HCT116 (cell line): ENCODE data around the gene MEP1A. TPM values are rescaled to one million over a fixed set of nuclear protein-coding genes. Genes with fewer than 3 reads are reported as not detected.

Experiments used
- ATAC-seq: fragments of 200-7000 bp; cut with Tn5 transposase; 2 replicates; pipeline ENCODE4 v1.9.1; 2020; ENCODE audit warnings: mild to moderate bottlenecking, moderate library complexity
- BruUV-seq: library from RNA; stranded (reverse); fragments of 400-500 nt; replicated peaks from 2 replicates; lab custom pipeline; 2021; lab: Mats Ljungman, UMichigan
- CTCF ChIA-PET: fragments of 300-600 bp; sonication (Branson Sonifier 250); formaldehyde crosslinking; loops from one replicate; lab custom pipeline; 2021; ENCODE audit warnings: antibody characterized with exemption; lab: Charles Lee
- POLR2A ChIA-PET: fragments of 300-600, 350-600 bp; sonication (Branson Sonifier 250); formaldehyde crosslinking; loops from one replicate; lab custom pipeline; 2021; ENCODE audit warnings: antibody characterized with exemption; lab: Charles Lee
- RAD21 ChIA-PET, 2 experiments: fragments of 300-600 bp; sonication (Branson Sonifier 250); formaldehyde crosslinking; loops; one replicate each; lab custom pipeline; 2023; ENCODE audit warnings: low total read pairs in 2 of 2; ENCODE audit not compliant: uncharacterized antibody in 2 of 2, unreplicated experiment in 2 of 2, low non-redundant PET in 1 of 2; lab: Charles Lee
- DNase-seq: peaks from one replicate; pipeline ENCODE4 v3.0.0-alpha.2; 2010; ENCODE audit warnings: low read depth, low spot score
- H2AFZ ChIP-seq: fragments of 200-600 bp; shearing (Covaris generic), sonication (generic); 2 replicates; pipeline ENCODE4 v1.6.1; 2017; ENCODE audit warnings: low read depth, mixed run types, mixed read lengths, antibody characterized with exemption, low read length; ENCODE audit not compliant: poor library complexity, severe bottlenecking
- H3K27ac ChIP-seq: 2 replicates; pipeline ENCODE4 v1.5.1; 2012; ENCODE audit warnings: low read depth, low read length
- H3K27me3 ChIP-seq: fragments of 200-600 bp; sonication (generic); 2 replicates; pipeline ENCODE4 v1.6.1; 2016; ENCODE audit warnings: mixed run types, low read length, mixed read lengths; ENCODE audit not compliant: insufficient read depth
- H3K36me3 ChIP-seq, 2 experiments: fragments of 200-500 bp in 1 of 2; fragments of 200-600 bp in 1 of 2; sonication (Bioruptor generic) in 1 of 2; sonication (generic) in 1 of 2; 2 replicates each; pipeline versions ENCODE4 v1.5.1 to v1.6.1; 2014 to 2016; ENCODE audit warnings: low read length in 2 of 2, inconsistent platforms in 1 of 2, mixed read lengths in 1 of 2, mixed run types in 1 of 2; ENCODE audit not compliant: insufficient read depth in 2 of 2, control insufficient read depth in 1 of 2
- H3K4me1 ChIP-seq, 2 experiments: fragments of 200-600 bp in 1 of 2; sonication (generic) in 1 of 2; 2 replicates each; pipeline versions ENCODE4 v1.5.1 to v1.6.1; 2012 to 2017; ENCODE audit warnings: low read length in 2 of 2, inconsistent platforms in 1 of 2, mild to moderate bottlenecking in 1 of 2, mixed read lengths in 1 of 2, mixed run types in 1 of 2, moderate library complexity in 1 of 2; ENCODE audit not compliant: insufficient read depth in 2 of 2, control insufficient read depth in 1 of 2
- H3K4me2 ChIP-seq: fragments of 200-600 bp; sonication (generic); 2 replicates; pipeline ENCODE4 v1.6.1; 2017; ENCODE audit warnings: mixed run types, low read length, mixed read lengths
- H3K4me3 ChIP-seq, 2 experiments: fragments of 200-600 bp in 1 of 2; sonication (generic) in 1 of 2; replicated peaks in 1 of 2; 2 replicates each; pipeline ENCODE4 v1.5.1; 2011 to 2016; ENCODE audit warnings: low read length in 2 of 2, control low read depth in 1 of 2, low read depth in 1 of 2, mild to moderate bottlenecking in 1 of 2, mixed read lengths in 1 of 2, mixed run types in 1 of 2
- H3K79me2 ChIP-seq: fragments of 200-600 bp; sonication (generic); 2 replicates; pipeline ENCODE4 v1.6.1; 2017; ENCODE audit warnings: mild to moderate bottlenecking, mixed run types, low read length, moderate library complexity, mixed read lengths; ENCODE audit not compliant: insufficient read depth
- H3K9ac ChIP-seq: fragments of 200-600 bp; sonication (generic); 2 replicates; pipeline ENCODE4 v1.6.1; 2016; ENCODE audit warnings: low read length, mixed read lengths
- H3K9me2 ChIP-seq: fragments of 200-600 bp; sonication (generic), shearing (Covaris generic); 2 replicates; pipeline ENCODE4 v1.6.1; 2017; ENCODE audit warnings: mixed run types, mild to moderate bottlenecking, moderate library complexity; ENCODE audit not compliant: insufficient read depth
- H3K9me3 ChIP-seq, 2 experiments: fragments of 200-500 bp in 1 of 2; fragments of 200-600 bp in 1 of 2; sonication (Bioruptor generic) in 1 of 2; sonication (generic) in 1 of 2; 2 replicates each; pipeline ENCODE4 v1.6.1; 2014 to 2017; ENCODE audit warnings: low read length in 2 of 2, mixed read lengths in 2 of 2, inconsistent platforms in 1 of 2, low read depth in 1 of 2, mild to moderate bottlenecking in 1 of 2, mixed run types in 1 of 2, moderate library complexity in 1 of 2; ENCODE audit not compliant: control insufficient read depth in 1 of 2, insufficient read depth in 1 of 2
- H4K20me1 ChIP-seq: fragments of 200-600 bp; sonication (generic), shearing (Covaris generic); 2 replicates; pipeline ENCODE4 v1.6.1; 2017; ENCODE audit warnings: mixed run types, mild to moderate bottlenecking, moderate library complexity; ENCODE audit not compliant: insufficient read depth
- CBX3 ChIP-seq: IDR thresholded peaks from 2 replicates; pipeline ENCODE4 v1.6.1; 2012; ENCODE audit warnings: low read depth
- CEBPB ChIP-seq: IDR thresholded peaks from 2 replicates; pipeline ENCODE4 v1.6.1; 2012; ENCODE audit warnings: low read depth
- EGR1 ChIP-seq: IDR thresholded peaks from 2 replicates; pipeline ENCODE4 v1.6.1; 2012; ENCODE audit warnings: low read depth
- EZH2 ChIP-seq: fragments of 200-600 bp; sonication (generic); IDR thresholded peaks from 2 replicates; pipeline ENCODE4 v1.6.1; 2017; ENCODE audit warnings: antibody characterized with exemption, mixed run types
- EZH2phosphoT487 ChIP-seq: fragments of 200-600 bp; IDR thresholded peaks from 2 replicates; pipeline ENCODE4 v1.6.1; 2018; ENCODE audit warnings: antibody characterized with exemption, borderline replicate concordance
- FOSL1 ChIP-seq: IDR thresholded peaks from 2 replicates; pipeline ENCODE4 v1.6.1; 2012; ENCODE audit warnings: low read depth
- MAX ChIP-seq: IDR thresholded peaks from 2 replicates; pipeline ENCODE4 v1.6.1; 2012
- POLR2A ChIP-seq: IDR thresholded peaks from 2 replicates; pipeline ENCODE4 v1.7.0; 2011; ENCODE audit warnings: borderline replicate concordance; ENCODE audit not compliant: insufficient read depth, insufficient read length; ENCODE audit errors: extremely low read depth
- POLR2AphosphoS5 ChIP-seq: IDR thresholded peaks from 2 replicates; pipeline ENCODE4 v1.6.1; 2011; ENCODE audit warnings: mild to moderate bottlenecking, low read depth, low read length, moderate library complexity
- RAD21 ChIP-seq: IDR thresholded peaks from 2 replicates; pipeline ENCODE4 v1.6.1; 2012; ENCODE audit warnings: low read depth, mild to moderate bottlenecking
- REST ChIP-seq: IDR thresholded peaks from 2 replicates; pipeline ENCODE4 v1.6.1; 2012; ENCODE audit warnings: low read depth
- SIN3A ChIP-seq: IDR thresholded peaks from 2 replicates; pipeline ENCODE4 v1.6.1; 2012; ENCODE audit warnings: low read depth
- YY1 ChIP-seq: IDR thresholded peaks from 2 replicates; pipeline ENCODE4 v1.6.1; 2011; ENCODE audit warnings: low read length, low read depth, moderate library complexity, mild to moderate bottlenecking; ENCODE audit not compliant: insufficient replicate concordance; ENCODE audit errors: extremely low read depth
- ZFX ChIP-seq: fragments of 450-650 bp; IDR thresholded peaks from 2 replicates; pipeline ENCODE4 v1.6.1; 2017
- intact Hi-C: fragments of 100-400 bp; cut with micrococcal nuclease; formaldehyde crosslinking; loops from 2 replicates; pipeline ENCODE4 v1.10.0; 2022
- total RNA-seq: library from RNA; stranded (reverse); gene quantifications from one replicate; pipeline ENCODE4 v1.2.1, GENCODE V29; 2021; ENCODE audit not compliant: unreplicated experiment
- TF ChIP-seq, protein P1 (sequence below): IDR thresholded peaks from 2 replicates; pipeline ENCODE4 v1.6.1; 2012
- TF ChIP-seq, protein P2 (sequence below), 3 experiments: fragments of 200-600 bp in 1 of 3; sonication (generic) in 1 of 3; IDR thresholded peaks in 2 of 3; conservative IDR thresholded peaks in 1 of 3; 2 replicates each; pipeline ENCODE4 v1.5.1; 2012 to 2017; ENCODE audit warnings: low read depth in 2 of 3, low read length in 2 of 3, antibody characterized with exemption in 1 of 3, borderline replicate concordance in 1 of 3, control low read depth in 1 of 3, mild to moderate bottlenecking in 1 of 3, mixed read lengths in 1 of 3, mixed run types in 1 of 3, moderate library complexity in 1 of 3; ENCODE audit not compliant: insufficient read depth in 1 of 3

Gene MEP1A
- total RNA-seq, 1 experiment from 2014 or later, result not detected

- Histone ChIP-seq H3K9ac (no peak overlapping the region), H3K4me3 (no peak overlapping the region), H3K4me1 (no peaks in the 10 kb centered on the region), H3K9me2 (no peaks in the 10 kb centered on the region), H3K27me3 (no peaks in the 10 kb centered on the region), H4K20me1 (no peaks in the 10 kb centered on the region), H2AFZ (no peak overlapping the region), H3K4me2 (no peak overlapping the region), H3K27ac (no peak overlapping the region), H3K9me3 (no peaks in the 10 kb centered on the region), H3K79me2 (no peaks in the 10 kb centered on the region), H3K36me3 (no peaks in the 10 kb centered on the region)
- no peak for DNase-seq
- intact Hi-C loops, result no loop called here
- ATAC-seq, result no peak
- POLR2A ChIA-PET, result no interaction called here
- RAD21 ChIA-PET, result no interaction called here
- TF ChIP-seq ZFX, result no peak
- no peak for TF ChIP-seq FOSL1
- no peak for TF ChIP-seq EGR1
- TF ChIP-seq YY1, result no peak
- TF ChIP-seq EZH2, result no peak
- TF ChIP-seq POLR2A, result no peak
- TF ChIP-seq, protein P1, sequence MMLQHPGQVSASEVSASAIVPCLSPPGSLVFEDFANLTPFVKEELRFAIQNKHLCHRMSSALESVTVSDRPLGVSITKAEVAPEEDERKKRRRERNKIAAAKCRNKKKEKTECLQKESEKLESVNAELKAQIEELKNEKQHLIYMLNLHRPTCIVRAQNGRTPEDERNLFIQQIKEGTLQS, result no peak
- TF ChIP-seq EZH2phosphoT487, result no peak
- TF ChIP-seq CBX3, result no peak
- TF ChIP-seq REST, result no peak
- TF ChIP-seq CEBPB, result no peak
- no peak for TF ChIP-seq RAD21
- TF ChIP-seq MAX, result no peak
- TF ChIP-seq SIN3A, result no peak
- no peak for TF ChIP-seq POLR2AphosphoS5
- TF ChIP-seq, protein P2, sequence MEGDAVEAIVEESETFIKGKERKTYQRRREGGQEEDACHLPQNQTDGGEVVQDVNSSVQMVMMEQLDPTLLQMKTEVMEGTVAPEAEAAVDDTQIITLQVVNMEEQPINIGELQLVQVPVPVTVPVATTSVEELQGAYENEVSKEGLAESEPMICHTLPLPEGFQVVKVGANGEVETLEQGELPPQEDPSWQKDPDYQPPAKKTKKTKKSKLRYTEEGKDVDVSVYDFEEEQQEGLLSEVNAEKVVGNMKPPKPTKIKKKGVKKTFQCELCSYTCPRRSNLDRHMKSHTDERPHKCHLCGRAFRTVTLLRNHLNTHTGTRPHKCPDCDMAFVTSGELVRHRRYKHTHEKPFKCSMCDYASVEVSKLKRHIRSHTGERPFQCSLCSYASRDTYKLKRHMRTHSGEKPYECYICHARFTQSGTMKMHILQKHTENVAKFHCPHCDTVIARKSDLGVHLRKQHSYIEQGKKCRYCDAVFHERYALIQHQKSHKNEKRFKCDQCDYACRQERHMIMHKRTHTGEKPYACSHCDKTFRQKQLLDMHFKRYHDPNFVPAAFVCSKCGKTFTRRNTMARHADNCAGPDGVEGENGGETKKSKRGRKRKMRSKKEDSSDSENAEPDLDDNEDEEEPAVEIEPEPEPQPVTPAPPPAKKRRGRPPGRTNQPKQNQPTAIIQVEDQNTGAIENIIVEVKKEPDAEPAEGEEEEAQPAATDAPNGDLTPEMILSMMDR (IDR thresholded peaks at IDR 0.05 in 2 of 3, conservative IDR thresholded peaks at IDR 0.05 in 1 of 3; ENCODE audit: borderline replicate concordance in 1 of 3, insufficient read depth in 1 of 3, low read depth in 2 of 3, low read length in 2 of 3), result no peak
- CTCF ChIA-PET, result no interaction called here
- no TSS peak for BruUV-seq
Observed at GRCh38 chr6:46828939-46829338, 35.8 kb downstream of the MEP1A start.
